ENCODE measurements around the gene CPE. TPM values are rescaled to one million over a fixed set of nuclear protein-coding genes. Genes with fewer than 3 reads are reported as not detected.

CPE gene
- total RNA-seq, 2 donors from 2014 or later, result 56.8 to 93.6 TPM

- no peak for DNase-seq (ENCODE audit: low spot score)
- H3K4me1 ChIP-seq, result peaks cover 0 to 6% of the 10 kb centered on the region in 2 donors
- H3K27ac ChIP-seq, result no peak overlapping the region
- TF ChIP-seq, protein P1, sequence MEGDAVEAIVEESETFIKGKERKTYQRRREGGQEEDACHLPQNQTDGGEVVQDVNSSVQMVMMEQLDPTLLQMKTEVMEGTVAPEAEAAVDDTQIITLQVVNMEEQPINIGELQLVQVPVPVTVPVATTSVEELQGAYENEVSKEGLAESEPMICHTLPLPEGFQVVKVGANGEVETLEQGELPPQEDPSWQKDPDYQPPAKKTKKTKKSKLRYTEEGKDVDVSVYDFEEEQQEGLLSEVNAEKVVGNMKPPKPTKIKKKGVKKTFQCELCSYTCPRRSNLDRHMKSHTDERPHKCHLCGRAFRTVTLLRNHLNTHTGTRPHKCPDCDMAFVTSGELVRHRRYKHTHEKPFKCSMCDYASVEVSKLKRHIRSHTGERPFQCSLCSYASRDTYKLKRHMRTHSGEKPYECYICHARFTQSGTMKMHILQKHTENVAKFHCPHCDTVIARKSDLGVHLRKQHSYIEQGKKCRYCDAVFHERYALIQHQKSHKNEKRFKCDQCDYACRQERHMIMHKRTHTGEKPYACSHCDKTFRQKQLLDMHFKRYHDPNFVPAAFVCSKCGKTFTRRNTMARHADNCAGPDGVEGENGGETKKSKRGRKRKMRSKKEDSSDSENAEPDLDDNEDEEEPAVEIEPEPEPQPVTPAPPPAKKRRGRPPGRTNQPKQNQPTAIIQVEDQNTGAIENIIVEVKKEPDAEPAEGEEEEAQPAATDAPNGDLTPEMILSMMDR (IDR thresholded peaks at IDR 0.05), result no peak
- no peaks in the 10 kb centered on the region for H3K27me3 ChIP-seq
- H3K36me3 ChIP-seq, result no peaks in the 10 kb centered on the region
- H3K4me3 ChIP-seq, result no peak overlapping the region
- no peaks in the 10 kb centered on the region for H3K9me3 ChIP-seq
Observed at GRCh38 chr4:165394275-165394674, 15.5 kb downstream of the CPE start.

- Histone ChIP-seq H3K4me3 (no peak overlapping the region), H3K27ac (no peak overlapping the region), H3K36me3 (no peaks in the 10 kb centered on the region), H3K27me3 (no peaks in the 10 kb centered on the region), H3K9me3 (no peaks in the 10 kb centered on the region), H3K4me1 (peaks cover 0 to 5% of the 10 kb centered on the region in 2 donors)
- TF ChIP-seq, protein P1 (IDR thresholded peaks at IDR 0.05), result no peak
- DNase-seq (ENCODE audit: low spot score), result no peak
Observed at GRCh38 chr4:165398570-165398969, 19.8 kb downstream of the CPE start.

GRCh38 chr4:165402375-165402774 is 23.6 kb downstream of the CPE start:
- TF ChIP-seq, protein P1 (IDR thresholded peaks at IDR 0.05), result no peak
- no peak for DNase-seq (ENCODE audit: low spot score)
- no peak overlapping the region for H3K4me3 ChIP-seq

DNA sequence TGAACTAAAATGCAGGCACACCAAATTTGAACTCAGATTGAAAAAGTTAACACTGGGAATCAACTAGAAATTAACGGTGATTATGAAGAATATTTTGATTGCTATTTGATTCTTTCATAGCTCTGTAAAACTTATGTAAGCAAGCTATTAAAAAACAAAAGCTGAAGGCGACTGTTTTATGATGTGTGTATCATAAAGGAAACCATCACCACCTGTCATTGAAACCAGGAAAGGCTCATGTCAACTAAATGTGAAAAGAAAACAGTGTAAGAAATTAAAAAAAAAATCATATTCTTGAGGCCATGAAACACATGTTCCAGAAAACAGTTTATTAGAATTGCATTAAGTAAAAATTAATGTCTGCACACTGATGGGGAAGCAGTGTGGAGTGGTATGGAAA is 24.2 kb downstream of the CPE start:
- no peaks in the 10 kb centered on the region for H3K9me3 ChIP-seq
- no peak overlapping the region for H3K4me3 ChIP-seq
- no peaks in the 10 kb centered on the region for H3K4me1 ChIP-seq
- TF ChIP-seq, protein P1 (IDR thresholded peaks at IDR 0.05), result no peak
- H3K36me3 ChIP-seq, result no peaks in the 10 kb centered on the region
- no peak overlapping the region for H3K27ac ChIP-seq
- no peaks in the 10 kb centered on the region for H3K27me3 ChIP-seq
- no peak for DNase-seq (ENCODE audit: low spot score)

More at GRCh38 chr4:165402375-165402774, 23.6 kb downstream of the CPE start:
- Histone ChIP-seq H3K36me3 (no peaks in the 10 kb centered on the region), H3K9me3 (no peaks in the 10 kb centered on the region), H3K27ac (no peak overlapping the region), H3K27me3 (no peaks in the 10 kb centered on the region), H3K4me1 (no peaks in the 10 kb centered on the region)

GRCh38 chr4:165403637-165404036 is 24.8 kb downstream of the CPE start:
- H3K36me3 ChIP-seq, result no peaks in the 10 kb centered on the region
- no peaks in the 10 kb centered on the region for H3K4me1 ChIP-seq
- no peaks in the 10 kb centered on the region for H3K27me3 ChIP-seq
- no peak for DNase-seq (ENCODE audit: low spot score)
- H3K27ac ChIP-seq, result no peak overlapping the region
- H3K9me3 ChIP-seq, result no peaks in the 10 kb centered on the region
- TF ChIP-seq, protein P1 (IDR thresholded peaks at IDR 0.05), result no peak
- H3K4me3 ChIP-seq, result no peak overlapping the region

GRCh38 chr4:165404080-165404479 is 25.3 kb downstream of the CPE start:
- Histone ChIP-seq H3K36me3 (no peaks in the 10 kb centered on the region), H3K27ac (no peak overlapping the region), H3K9me3 (no peaks in the 10 kb centered on the region), H3K27me3 (no peaks in the 10 kb centered on the region), H3K4me1 (no peaks in the 10 kb centered on the region), H3K4me3 (no peak overlapping the region)
- DNase-seq (ENCODE audit: low spot score), result no peak
- TF ChIP-seq, protein P1 (IDR thresholded peaks at IDR 0.05), result no peak
